Measurements from ENCODE around the gene FOLR1. TPM values are rescaled to one million over a fixed set of nuclear protein-coding genes. Genes with fewer than 3 reads are reported as not detected.
"Not testable (repeated sequence)": the region's sequence is repeated elsewhere in the genome, so short reads cannot be mapped to it uniquely, and the experiment has no call there.

Gene FOLR1
- total RNA-seq, 1 donor from 2014 or later, result 0.20 TPM

GRCh38 chr11:72154816-72155215, 37.1 kb upstream of the FOLR1 start:
- TF ChIP-seq, protein P1, sequence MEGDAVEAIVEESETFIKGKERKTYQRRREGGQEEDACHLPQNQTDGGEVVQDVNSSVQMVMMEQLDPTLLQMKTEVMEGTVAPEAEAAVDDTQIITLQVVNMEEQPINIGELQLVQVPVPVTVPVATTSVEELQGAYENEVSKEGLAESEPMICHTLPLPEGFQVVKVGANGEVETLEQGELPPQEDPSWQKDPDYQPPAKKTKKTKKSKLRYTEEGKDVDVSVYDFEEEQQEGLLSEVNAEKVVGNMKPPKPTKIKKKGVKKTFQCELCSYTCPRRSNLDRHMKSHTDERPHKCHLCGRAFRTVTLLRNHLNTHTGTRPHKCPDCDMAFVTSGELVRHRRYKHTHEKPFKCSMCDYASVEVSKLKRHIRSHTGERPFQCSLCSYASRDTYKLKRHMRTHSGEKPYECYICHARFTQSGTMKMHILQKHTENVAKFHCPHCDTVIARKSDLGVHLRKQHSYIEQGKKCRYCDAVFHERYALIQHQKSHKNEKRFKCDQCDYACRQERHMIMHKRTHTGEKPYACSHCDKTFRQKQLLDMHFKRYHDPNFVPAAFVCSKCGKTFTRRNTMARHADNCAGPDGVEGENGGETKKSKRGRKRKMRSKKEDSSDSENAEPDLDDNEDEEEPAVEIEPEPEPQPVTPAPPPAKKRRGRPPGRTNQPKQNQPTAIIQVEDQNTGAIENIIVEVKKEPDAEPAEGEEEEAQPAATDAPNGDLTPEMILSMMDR (IDR thresholded peaks at IDR 0.05), result no peak
- no peaks in the 10 kb centered on the region for H3K9me3 Mint-ChIP-seq (ENCODE audit: low read depth)
- H3K4me3 Mint-ChIP-seq (ENCODE audit: unreplicated experiment), result no peak overlapping the region
- H3K36me3 Mint-ChIP-seq (ENCODE audit: low read depth), result no peaks in the 10 kb centered on the region
- DNase-seq (ENCODE audit: low spot score), result no peak
- no peaks in the 10 kb centered on the region for H3K4me1 Mint-ChIP-seq (ENCODE audit: low read depth)
- H3K27me3 Mint-ChIP-seq (ENCODE audit: low read depth), result peaks cover 20% of the 10 kb centered on the region
- no peak overlapping the region for H3K27ac Mint-ChIP-seq (ENCODE audit: unreplicated experiment)

- no peaks in the 10 kb centered on the region for H3K4me1 Mint-ChIP-seq (ENCODE audit: low read depth)
- TF ChIP-seq, protein P1 (IDR thresholded peaks at IDR 0.05), result no peak
- H3K4me3 Mint-ChIP-seq (ENCODE audit: unreplicated experiment), result no peak overlapping the region
- no peak overlapping the region for H3K27ac Mint-ChIP-seq (ENCODE audit: unreplicated experiment)
- H3K9me3 Mint-ChIP-seq (ENCODE audit: low read depth), result no peaks in the 10 kb centered on the region
- DNase-seq (ENCODE audit: low spot score), result no peak
- peaks cover 27% of the 10 kb centered on the region for H3K27me3 Mint-ChIP-seq (ENCODE audit: low read depth)
- no peaks in the 10 kb centered on the region for H3K36me3 Mint-ChIP-seq (ENCODE audit: low read depth)
These were observed 36.2 kb upstream of the FOLR1 start for GRCh38 chr11:72155751-72156150.

DNA sequence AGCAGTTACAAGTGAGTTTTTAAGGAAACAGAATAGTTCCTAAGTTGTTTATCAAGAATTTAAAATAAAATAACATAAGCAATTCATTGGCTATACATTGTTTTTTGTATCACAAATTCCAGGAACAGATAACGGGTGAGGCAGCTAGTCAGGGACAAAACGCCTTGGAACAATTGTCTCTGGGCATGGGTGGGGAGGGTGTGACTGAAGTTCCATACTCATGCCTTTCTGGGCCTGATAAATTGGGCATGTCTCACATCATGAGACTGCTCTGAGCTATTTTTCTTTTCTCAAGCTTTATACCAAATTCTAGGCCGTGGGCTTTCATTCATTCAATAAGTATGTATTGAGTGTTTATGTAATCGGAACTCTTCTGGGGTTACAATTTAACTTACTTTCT, 34.8 kb upstream of the FOLR1 start:
- Mint-ChIP-seq H3K9me3 (ENCODE audit: low read depth) (no peaks in the 10 kb centered on the region), H3K27ac (ENCODE audit: unreplicated experiment) (no peak overlapping the region), H3K36me3 (ENCODE audit: low read depth) (no peaks in the 10 kb centered on the region), H3K4me1 (ENCODE audit: low read depth) (no peaks in the 10 kb centered on the region), H3K4me3 (ENCODE audit: unreplicated experiment) (no peak overlapping the region), H3K27me3 (ENCODE audit: low read depth) (peaks cover 26% of the 10 kb centered on the region)
- TF ChIP-seq, protein P1 (IDR thresholded peaks at IDR 0.05), result no peak
- no peak for DNase-seq (ENCODE audit: low spot score)

DNA sequence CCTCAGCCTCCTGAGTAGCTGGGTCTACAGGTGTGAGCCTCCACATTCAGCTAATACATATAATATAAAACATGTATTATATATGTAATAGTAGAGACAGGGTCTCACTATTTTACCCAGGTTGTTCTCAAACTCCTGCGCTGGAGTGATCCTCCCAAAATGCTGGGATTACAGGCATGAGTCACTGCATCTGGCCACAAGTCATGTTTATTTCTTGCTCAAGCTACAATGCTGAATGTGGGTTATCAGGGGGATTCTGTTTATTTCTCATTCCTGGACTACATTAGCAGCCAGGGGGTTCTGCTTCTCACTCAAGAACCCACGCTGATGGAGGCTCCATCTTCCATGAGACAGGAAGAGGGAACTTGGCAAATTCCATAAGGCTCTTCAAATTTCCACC, 31.6 kb upstream of the FOLR1 start:
- Mint-ChIP-seq H3K36me3 (ENCODE audit: low read depth) (no peaks in the 10 kb centered on the region), H3K27ac (ENCODE audit: unreplicated experiment) (no peak overlapping the region), H3K4me1 (ENCODE audit: low read depth) (no peaks in the 10 kb centered on the region), H3K9me3 (ENCODE audit: low read depth) (no peaks in the 10 kb centered on the region), H3K4me3 (ENCODE audit: unreplicated experiment) (no peak overlapping the region), H3K27me3 (ENCODE audit: low read depth) (peaks cover 29% of the 10 kb centered on the region)
- TF ChIP-seq, protein P1 (IDR thresholded peaks at IDR 0.05), result no peak
- DNase-seq (ENCODE audit: low spot score), result no peak

GRCh38 chr11:72162891-72163492, 28.9 kb upstream of the FOLR1 start:
- Mint-ChIP-seq H3K4me1 (ENCODE audit: low read depth) (no peaks in the 10 kb centered on the region), H3K9me3 (ENCODE audit: low read depth) (no peaks in the 10 kb centered on the region), H3K27me3 (ENCODE audit: low read depth) (peaks cover 33% of the 10 kb centered on the region), H3K27ac (ENCODE audit: unreplicated experiment) (no peak overlapping the region), H3K36me3 (ENCODE audit: low read depth) (no peaks in the 10 kb centered on the region), H3K4me3 (ENCODE audit: unreplicated experiment) (no peak overlapping the region)
- TF ChIP-seq, protein P1 (IDR thresholded peaks at IDR 0.05), result no peak
- no peak for DNase-seq (ENCODE audit: low spot score)

DNA sequence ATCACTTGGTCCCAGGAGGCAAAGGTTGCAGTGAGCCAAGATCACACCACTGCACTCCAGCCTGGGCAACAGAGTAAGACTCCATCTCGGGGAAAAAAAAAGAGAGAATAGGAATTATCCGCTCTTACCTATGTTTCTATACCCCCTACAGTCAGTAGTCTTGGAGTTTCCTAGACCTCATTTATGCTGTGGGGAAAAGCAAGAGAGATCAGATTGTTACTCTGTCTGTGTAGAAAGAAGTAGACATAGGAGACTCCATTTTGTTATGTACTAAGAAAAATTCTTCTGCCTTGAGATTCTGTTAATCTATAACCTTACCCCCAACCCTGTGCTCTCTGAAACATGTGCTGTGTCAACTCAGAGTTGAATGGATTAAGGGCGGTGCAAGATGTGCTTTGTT, 27.8 kb upstream of the FOLR1 start:
- H3K4me1 Mint-ChIP-seq (ENCODE audit: low read depth); H3K9me3 Mint-ChIP-seq (ENCODE audit: low read depth); DNase-seq (ENCODE audit: low spot score); H3K4me3 Mint-ChIP-seq (ENCODE audit: unreplicated experiment); H3K36me3 Mint-ChIP-seq (ENCODE audit: low read depth); H3K27ac Mint-ChIP-seq (ENCODE audit: unreplicated experiment): not testable (repeated sequence)
- H3K27me3 Mint-ChIP-seq (ENCODE audit: low read depth), result peaks cover 28% of the 10 kb centered on the region

DNA sequence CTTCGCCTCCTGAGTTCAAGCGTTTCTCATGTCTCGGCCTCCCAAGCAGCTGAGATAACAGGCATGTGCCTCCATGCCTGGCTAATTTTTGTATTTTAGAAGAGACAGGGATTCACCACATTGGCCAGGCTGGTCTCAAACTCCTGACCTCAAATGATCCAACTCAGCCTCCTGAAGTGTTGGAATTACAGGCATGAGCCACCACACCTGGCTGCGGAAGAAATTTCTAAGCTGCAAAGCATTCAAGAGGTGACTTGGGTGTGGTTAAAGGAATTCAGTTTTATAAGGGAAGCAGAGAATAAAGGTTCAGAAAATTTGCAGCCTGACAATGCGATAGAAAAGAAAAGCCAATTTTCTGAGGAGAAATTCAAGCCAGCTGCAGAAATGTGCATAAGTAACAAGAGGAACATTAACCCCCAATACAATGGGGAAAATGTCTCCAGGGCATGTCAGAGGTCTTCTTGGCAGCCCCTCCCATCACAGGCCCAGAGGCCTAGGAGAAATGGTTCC, 22.8 kb upstream of the FOLR1 start:
- H3K9me3 Mint-ChIP-seq (ENCODE audit: low read depth); H3K36me3 Mint-ChIP-seq (ENCODE audit: low read depth); H3K27ac Mint-ChIP-seq (ENCODE audit: unreplicated experiment); DNase-seq (ENCODE audit: low spot score); H3K4me1 Mint-ChIP-seq (ENCODE audit: low read depth); H3K4me3 Mint-ChIP-seq (ENCODE audit: unreplicated experiment): not testable (repeated sequence)
- H3K27me3 Mint-ChIP-seq (ENCODE audit: low read depth), result peaks cover 16% of the 10 kb centered on the region

DNA sequence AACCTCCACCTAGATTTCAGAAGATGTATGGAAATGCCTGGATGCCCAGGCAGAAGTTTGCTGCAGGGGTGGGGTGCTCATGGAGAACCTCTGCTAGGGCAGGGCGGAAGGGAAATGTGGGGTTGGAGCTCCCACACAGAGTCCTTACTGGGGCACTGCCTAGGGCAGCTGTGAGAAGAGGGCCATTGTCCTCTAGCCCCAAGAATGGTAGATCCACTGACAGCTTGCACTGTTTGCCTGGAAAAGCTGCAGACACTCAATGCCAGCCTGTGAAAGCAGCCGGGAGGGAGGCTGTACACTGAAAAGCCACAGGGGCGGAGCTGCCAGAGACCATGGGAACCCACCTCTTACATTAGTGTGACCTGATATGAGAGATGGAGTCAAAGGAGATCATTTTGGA, 22.2 kb upstream of the FOLR1 start:
- not testable (repeated sequence) for H3K4me1 Mint-ChIP-seq (ENCODE audit: low read depth); DNase-seq (ENCODE audit: low spot score); H3K27ac Mint-ChIP-seq (ENCODE audit: unreplicated experiment); H3K9me3 Mint-ChIP-seq (ENCODE audit: low read depth); H3K36me3 Mint-ChIP-seq (ENCODE audit: low read depth); H3K4me3 Mint-ChIP-seq (ENCODE audit: unreplicated experiment)
- peaks cover 14% of the 10 kb centered on the region for H3K27me3 Mint-ChIP-seq (ENCODE audit: low read depth)

Measured in chondrocyte (in vitro differentiated cells).